WTC11 (cell line): ENCODE measurements around the gene GLG1.
"Not testable (repeated sequence)": the region's sequence is repeated elsewhere in the genome, so short reads cannot be mapped to it uniquely, and the experiment has no call there.

Experiments used
- ARID4B ChIP-seq: sonication (generic); formaldehyde crosslinking; IDR thresholded peaks from 2 replicates; pipeline ENCODE4 v1.8.0; 2023; ENCODE audit warnings: missing genetic modification reagents, mild to moderate bottlenecking, borderline replicate concordance
- MAX ChIP-seq: sonication (generic); formaldehyde crosslinking; IDR thresholded peaks from 2 replicates; pipeline ENCODE4 v1.8.0; 2022; ENCODE audit warnings: mild to moderate bottlenecking, missing genetic modification reagents
- RELA ChIP-seq: sonication (generic); formaldehyde crosslinking; IDR thresholded peaks from 2 replicates; pipeline ENCODE4 v1.8.1; 2022; ENCODE audit warnings: missing genetic modification reagents, mild to moderate bottlenecking, borderline replicate concordance
- TP53 ChIP-seq: sonication (generic); formaldehyde crosslinking; IDR thresholded peaks from 2 replicates; pipeline ENCODE4 v1.8.1; 2023; ENCODE audit warnings: mild to moderate bottlenecking, missing genetic modification reagents
- TF ChIP-seq, protein P1 (sequence below): fragments of 200-600 bp; IDR thresholded peaks from 2 replicates; pipeline ENCODE4 v1.8.0; 2022; ENCODE audit warnings: antibody characterized with exemption

DNA sequence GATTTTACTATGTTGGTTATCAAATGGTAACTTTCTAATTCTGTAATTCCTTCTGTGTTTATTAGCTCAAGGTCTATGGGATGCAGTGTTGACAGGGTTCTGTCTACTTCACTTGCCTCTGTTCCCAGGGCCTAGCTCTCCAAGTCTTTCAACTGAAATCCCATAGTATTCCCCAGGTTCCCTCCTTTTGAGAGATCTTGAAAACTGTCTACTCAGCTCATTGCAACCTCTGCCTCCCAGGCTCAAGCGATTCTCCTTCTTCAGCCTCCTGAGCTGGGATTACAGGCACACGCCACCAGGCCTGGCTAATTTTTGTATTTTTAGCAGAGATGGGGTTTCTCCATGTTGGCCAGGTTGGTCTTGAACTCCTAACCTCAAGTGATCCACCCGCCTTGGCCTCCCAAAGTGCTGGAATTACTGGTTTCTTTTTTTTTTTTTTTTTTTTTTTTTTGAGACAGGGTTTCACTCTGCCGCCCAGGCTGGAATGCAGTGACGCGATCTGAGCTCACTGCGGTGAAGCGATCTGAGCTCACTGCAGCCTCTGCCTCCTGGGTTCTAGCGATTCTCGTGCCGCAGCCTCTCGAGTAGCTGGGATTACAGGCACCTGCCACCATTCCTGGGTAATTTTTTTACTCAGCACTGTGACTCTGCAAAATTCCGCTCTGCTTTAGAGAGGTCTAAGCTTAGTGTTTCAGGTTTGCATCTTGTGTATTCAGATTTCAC, 163.1 kb downstream of the GLG1 start:
- TF ChIP-seq, protein P1, sequence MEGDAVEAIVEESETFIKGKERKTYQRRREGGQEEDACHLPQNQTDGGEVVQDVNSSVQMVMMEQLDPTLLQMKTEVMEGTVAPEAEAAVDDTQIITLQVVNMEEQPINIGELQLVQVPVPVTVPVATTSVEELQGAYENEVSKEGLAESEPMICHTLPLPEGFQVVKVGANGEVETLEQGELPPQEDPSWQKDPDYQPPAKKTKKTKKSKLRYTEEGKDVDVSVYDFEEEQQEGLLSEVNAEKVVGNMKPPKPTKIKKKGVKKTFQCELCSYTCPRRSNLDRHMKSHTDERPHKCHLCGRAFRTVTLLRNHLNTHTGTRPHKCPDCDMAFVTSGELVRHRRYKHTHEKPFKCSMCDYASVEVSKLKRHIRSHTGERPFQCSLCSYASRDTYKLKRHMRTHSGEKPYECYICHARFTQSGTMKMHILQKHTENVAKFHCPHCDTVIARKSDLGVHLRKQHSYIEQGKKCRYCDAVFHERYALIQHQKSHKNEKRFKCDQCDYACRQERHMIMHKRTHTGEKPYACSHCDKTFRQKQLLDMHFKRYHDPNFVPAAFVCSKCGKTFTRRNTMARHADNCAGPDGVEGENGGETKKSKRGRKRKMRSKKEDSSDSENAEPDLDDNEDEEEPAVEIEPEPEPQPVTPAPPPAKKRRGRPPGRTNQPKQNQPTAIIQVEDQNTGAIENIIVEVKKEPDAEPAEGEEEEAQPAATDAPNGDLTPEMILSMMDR = not testable (repeated sequence)
- TF ChIP-seq TP53, ARID4B, RELA, MAX (CRISPR knock-in tag): not testable (repeated sequence)
